Vagina (tissue), 2 donors: ENCODE data around the gene HOXC11. TPM values are rescaled to one million over a fixed set of nuclear protein-coding genes. Genes with fewer than 3 reads are reported as not detected.

Experiments used
- DNase-seq, 2 donors: peaks; one replicate each; pipeline ENCODE4 v3.0.0-alpha.2; 2017; ENCODE audit errors: extremely low spot score in 2 of 2
- H3K27ac ChIP-seq: fragments of 200-600 bp; sonication (generic); one replicate; pipeline ENCODE4 v1.5.1; 2019
- H3K27me3 ChIP-seq: fragments of 200-600 bp; sonication (generic); one replicate; pipeline ENCODE4 v1.5.1; 2019
- H3K36me3 ChIP-seq, 2 donors: fragments of 200-600 bp; sonication (generic); one replicate each; pipeline ENCODE4 v1.5.1; 2017 to 2019
- H3K4me1 ChIP-seq: fragments of 200-600 bp; sonication (generic); one replicate; pipeline ENCODE4 v1.5.1; 2019
- H3K4me3 ChIP-seq, 2 donors: fragments of 200-600 bp; sonication (generic); 1 replicate in 1 of 2; 2 replicates in 1 of 2; pipeline ENCODE4 v1.5.1; 2016 to 2019
- H3K9me3 ChIP-seq: fragments of 200-600 bp; sonication (generic); one replicate; pipeline ENCODE4 v1.5.1; 2019
- POLR2A ChIP-seq, 2 donors: fragments of 450-650 bp; IDR thresholded peaks; one replicate each; pipeline ENCODE4 v1.6.1; 2017; ENCODE audit warnings: antibody characterized with exemption in 2 of 2, mild to moderate bottlenecking in 2 of 2, moderate library complexity in 2 of 2
- POLR2AphosphoS5 ChIP-seq, 2 donors: sonication (generic); formaldehyde crosslinking; IDR thresholded peaks; one replicate each; pipeline ENCODE4 v1.9.0; 2017; ENCODE audit warnings: antibody characterized with exemption in 2 of 2, mild to moderate bottlenecking in 2 of 2, low read depth in 1 of 2; ENCODE audit not compliant: insufficient read depth in 1 of 2
- intact Hi-C: fragments of 100-400 bp; cut with DNase I; formaldehyde crosslinking; loops from one replicate; pipeline ENCODE4 v1.15.1; 2023
- total RNA-seq: library from RNA; depleted of rRNA; stranded (reverse); fragments of >200 nt; gene quantifications from one replicate; pipeline ENCODE4 v1.2.3, GENCODE V29; 2016
- TF ChIP-seq, protein P1 (sequence below), 3 experiments: fragments of 450-650 bp in 2 of 3; fragments of 200-600 bp in 1 of 3; sonication (generic) in 1 of 3; IDR thresholded peaks; one replicate each; pipeline ENCODE4 v1.5.1; 2017 to 2019; ENCODE audit warnings: antibody characterized with exemption in 3 of 3, mild to moderate bottlenecking in 2 of 3, moderate library complexity in 2 of 3

HOXC11 gene
- total RNA-seq, 1 donor from 2014 or later, result not detected

DNA sequence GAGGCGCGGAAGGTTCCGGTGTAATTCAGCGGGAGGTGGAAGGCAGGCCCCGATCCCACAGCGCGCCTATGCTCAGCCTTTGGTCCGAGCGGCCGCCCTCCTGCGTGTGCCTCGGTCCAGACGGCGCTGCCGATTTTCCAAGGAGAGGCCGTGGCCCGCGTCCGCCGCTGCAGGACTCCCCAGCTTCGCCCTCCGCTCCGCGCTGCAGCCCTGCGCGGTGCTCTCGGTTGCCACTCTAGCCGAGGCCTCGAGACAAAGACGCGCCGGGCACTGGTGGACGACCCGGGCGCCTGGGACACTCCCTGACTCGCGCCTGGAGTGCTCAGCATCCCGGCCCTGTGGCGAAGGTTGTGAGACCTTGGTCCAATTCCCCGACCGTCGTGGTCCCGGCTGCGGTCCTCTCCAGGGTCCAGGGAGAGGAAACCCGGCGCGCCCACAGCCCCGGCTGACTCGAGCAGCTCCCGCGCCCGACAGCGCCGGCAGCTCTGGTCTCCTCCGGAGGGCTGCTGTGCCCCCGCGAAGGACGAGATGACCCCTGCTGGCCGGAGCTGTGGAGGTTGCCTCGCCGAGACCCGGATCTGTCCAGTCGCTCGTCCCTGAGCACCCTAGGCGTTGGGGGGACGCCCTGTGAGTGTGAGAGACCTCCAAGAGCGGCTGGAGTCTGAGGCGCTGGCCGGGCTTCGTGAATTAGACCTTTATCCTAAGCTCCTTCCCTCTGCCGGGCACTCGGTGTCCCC, 11.7 kb upstream of the HOXC11 start:
- Histone ChIP-seq H3K27me3 (peaks cover 12% of the 10 kb centered on the region), H3K27ac (no peak overlapping the region), H3K9me3 (no peaks in the 10 kb centered on the region), H3K4me1 (no peaks in the 10 kb centered on the region), H3K36me3 (no peaks in the 10 kb centered on the region), H3K4me3 (no peak overlapping the region)
- intact Hi-C loops, result no loop called here
- TF ChIP-seq POLR2AphosphoS5 (IDR thresholded peaks at IDR 0.05; ENCODE audit: insufficient read depth in 1 of 2, low read depth in 1 of 2) (no peak), POLR2A (IDR thresholded peaks at IDR 0.05) (no peak)
- TF ChIP-seq, protein P1, sequence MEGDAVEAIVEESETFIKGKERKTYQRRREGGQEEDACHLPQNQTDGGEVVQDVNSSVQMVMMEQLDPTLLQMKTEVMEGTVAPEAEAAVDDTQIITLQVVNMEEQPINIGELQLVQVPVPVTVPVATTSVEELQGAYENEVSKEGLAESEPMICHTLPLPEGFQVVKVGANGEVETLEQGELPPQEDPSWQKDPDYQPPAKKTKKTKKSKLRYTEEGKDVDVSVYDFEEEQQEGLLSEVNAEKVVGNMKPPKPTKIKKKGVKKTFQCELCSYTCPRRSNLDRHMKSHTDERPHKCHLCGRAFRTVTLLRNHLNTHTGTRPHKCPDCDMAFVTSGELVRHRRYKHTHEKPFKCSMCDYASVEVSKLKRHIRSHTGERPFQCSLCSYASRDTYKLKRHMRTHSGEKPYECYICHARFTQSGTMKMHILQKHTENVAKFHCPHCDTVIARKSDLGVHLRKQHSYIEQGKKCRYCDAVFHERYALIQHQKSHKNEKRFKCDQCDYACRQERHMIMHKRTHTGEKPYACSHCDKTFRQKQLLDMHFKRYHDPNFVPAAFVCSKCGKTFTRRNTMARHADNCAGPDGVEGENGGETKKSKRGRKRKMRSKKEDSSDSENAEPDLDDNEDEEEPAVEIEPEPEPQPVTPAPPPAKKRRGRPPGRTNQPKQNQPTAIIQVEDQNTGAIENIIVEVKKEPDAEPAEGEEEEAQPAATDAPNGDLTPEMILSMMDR (IDR thresholded peaks at IDR 0.05), result no peak
- no peak for DNase-seq

DNA sequence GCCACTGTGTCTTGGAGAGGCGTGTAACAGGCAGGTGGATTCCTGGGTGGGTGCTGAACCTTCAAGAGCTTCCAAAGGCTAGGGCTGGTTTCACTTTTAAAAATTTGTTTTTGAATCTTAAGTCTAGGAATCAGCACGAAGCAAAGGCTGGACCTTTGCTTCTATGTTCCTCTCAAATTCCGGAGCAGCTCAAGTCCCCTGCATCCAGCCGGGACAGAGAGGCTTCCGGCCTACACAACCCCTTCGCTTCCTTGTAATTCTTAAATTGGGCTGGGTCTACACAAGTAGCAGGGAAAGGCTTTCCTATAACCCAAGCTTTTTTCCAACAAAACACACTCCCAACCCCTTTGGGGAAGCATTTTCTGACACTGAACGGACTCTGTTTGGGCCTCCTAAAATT, 9.9 kb upstream of the HOXC11 start:
- Histone ChIP-seq H3K4me1 (no peaks in the 10 kb centered on the region), H3K36me3 (no peaks in the 10 kb centered on the region), H3K9me3 (no peaks in the 10 kb centered on the region), H3K27me3 (peaks cover 12% of the 10 kb centered on the region), H3K4me3 (no peak overlapping the region), H3K27ac (no peak overlapping the region)
- TF ChIP-seq, protein P1 (IDR thresholded peaks at IDR 0.05), result no peak
- TF ChIP-seq POLR2A (IDR thresholded peaks at IDR 0.05), result no peak
- no peak for TF ChIP-seq POLR2AphosphoS5 (IDR thresholded peaks at IDR 0.05; ENCODE audit: insufficient read depth in 1 of 2, low read depth in 1 of 2)
- intact Hi-C loops, result no loop called here
- DNase-seq, result no peak

DNA sequence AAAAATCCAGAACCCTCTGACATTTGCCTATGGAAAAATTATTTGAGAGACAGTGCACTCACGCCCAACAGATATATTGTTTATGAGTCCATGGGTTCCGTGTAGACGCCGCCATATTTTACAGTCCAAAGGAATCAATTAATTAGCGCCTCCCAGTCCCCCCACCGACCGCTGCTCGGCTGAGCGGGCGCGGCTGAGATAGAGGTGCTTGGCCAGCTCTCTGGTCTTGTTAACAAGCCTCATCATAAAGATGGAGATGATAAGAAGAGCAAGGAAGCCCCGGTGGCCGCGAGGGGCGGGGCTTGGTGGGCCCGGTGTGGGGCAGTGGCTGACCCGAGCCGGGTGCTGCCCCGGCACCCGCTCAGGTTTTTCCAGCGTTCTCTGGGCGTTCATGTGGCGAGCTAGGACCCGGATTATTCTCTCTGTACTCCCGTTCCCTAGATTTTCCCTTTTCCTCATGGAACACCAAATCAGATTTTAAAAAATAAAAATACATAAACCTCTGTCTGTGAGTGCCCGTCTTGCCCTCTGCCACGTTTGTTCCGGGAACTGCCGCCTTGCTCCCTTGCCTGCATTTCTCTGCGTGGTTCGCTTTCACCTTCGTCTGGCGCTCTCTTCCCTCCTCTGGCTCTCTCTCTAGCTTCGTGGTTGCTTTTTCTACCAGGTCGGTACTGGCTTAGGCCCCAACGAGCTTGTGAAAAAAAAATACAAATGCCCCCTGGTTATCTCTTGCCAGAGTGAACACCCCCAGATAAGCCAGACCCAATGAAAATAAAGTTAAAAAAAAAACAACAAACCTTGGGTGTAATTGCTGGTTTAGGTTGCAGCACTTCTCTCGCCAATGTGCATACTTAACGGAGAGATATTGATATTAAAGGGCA, 9.3 kb upstream of the HOXC11 start:
- Histone ChIP-seq H3K27ac (no peak overlapping the region), H3K4me3 (no peak overlapping the region), H3K9me3 (no peaks in the 10 kb centered on the region), H3K4me1 (no peaks in the 10 kb centered on the region), H3K36me3 (no peaks in the 10 kb centered on the region), H3K27me3 (peaks cover 12% of the 10 kb centered on the region)
- intact Hi-C loops, result no loop called here
- no peak for DNase-seq
- TF ChIP-seq POLR2AphosphoS5 (IDR thresholded peaks at IDR 0.05; ENCODE audit: insufficient read depth in 1 of 2, low read depth in 1 of 2) (no peak), POLR2A (IDR thresholded peaks at IDR 0.05) (no peak)
- TF ChIP-seq, protein P1 (IDR thresholded peaks at IDR 0.05), result no peak

DNA sequence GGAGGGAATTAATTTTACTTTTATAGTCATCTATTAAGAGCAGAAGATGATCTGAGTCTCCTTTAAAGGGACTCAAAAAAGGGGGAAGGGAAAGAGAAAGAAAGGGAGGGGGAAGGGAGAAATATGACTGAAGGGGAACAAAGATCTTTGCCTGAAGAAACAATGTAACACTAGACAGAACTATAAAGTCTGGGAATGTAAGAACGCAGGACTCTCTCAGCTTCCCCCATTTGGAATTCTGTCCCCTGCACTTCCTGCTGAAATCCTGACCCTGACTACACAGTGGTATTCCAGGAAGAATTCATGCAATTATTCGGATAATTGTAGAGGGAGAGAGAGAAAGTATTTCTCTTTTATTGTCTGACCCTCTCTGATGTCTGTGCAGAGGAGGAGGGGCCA, 8.6 kb upstream of the HOXC11 start:
- no peak for DNase-seq
- no peak overlapping the region for H3K27ac ChIP-seq
- peaks cover 12% of the 10 kb centered on the region for H3K27me3 ChIP-seq
- H3K4me1 ChIP-seq, result no peaks in the 10 kb centered on the region
- no peaks in the 10 kb centered on the region for H3K36me3 ChIP-seq
- intact Hi-C loops, result no loop called here
- H3K9me3 ChIP-seq, result no peaks in the 10 kb centered on the region
- no peak for TF ChIP-seq POLR2A (IDR thresholded peaks at IDR 0.05)
- H3K4me3 ChIP-seq, result no peak overlapping the region

DNA sequence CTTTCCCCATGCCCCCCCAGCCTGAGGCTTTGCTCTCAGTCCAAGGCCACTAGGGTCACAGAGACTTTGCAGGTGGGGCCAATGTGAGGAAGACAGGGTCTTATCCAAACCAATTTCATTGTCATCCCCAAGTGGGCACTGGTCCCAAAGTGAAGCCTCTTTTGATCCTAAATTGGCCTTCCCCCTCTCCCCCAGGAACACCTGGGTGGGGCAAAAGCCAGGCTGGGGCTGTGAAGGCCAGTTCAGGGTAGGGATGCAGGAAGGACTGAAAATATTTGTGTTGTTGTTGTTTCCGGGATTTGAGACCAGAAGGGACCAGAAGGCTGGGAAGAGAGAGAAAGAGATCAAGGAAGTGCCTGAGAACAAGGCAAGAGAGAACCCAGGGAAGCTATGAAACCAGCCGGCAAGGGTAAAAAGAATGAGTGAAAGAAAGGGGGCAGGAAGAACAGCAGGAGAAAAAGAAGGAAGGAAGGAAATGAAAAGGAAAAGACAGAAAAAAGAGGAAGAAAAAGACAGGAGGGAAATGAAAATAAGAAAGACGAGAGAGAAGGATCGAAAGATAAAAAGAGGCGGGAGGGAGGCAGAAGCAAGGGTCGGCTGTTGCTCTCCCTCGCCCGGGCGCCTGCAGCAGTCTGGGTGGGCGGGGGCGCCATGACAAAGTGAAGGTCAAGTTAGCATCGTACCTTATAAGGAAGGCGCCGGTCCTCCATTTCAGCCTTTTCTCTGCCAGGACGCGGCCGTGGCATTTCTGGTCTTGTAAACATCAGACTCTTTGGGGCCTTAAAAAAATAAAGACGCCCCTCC, 7.4 kb upstream of the HOXC11 start:
- TF ChIP-seq, protein P1 (IDR thresholded peaks at IDR 0.05), result no peak
- no peak for TF ChIP-seq POLR2A (IDR thresholded peaks at IDR 0.05)
- TF ChIP-seq POLR2AphosphoS5 (IDR thresholded peaks at IDR 0.05; ENCODE audit: insufficient read depth in 1 of 2, low read depth in 1 of 2), result no peak
- intact Hi-C loops, result no loop called here
- Histone ChIP-seq H3K27me3 (peaks cover 11% of the 10 kb centered on the region), H3K4me1 (no peaks in the 10 kb centered on the region), H3K9me3 (no peaks in the 10 kb centered on the region), H3K4me3 (peak overlapping the region; percentile 6 to 19), H3K27ac (no peak overlapping the region), H3K36me3 (no peaks in the 10 kb centered on the region)
- no peak for DNase-seq
